CD4-positive, alpha-beta T cell treated with Interleukin-12 subunit alpha and Interleukin-12 subunit beta, for 1 hour (primary cell): ENCODE results near the gene PPM1G.
"Not testable (repeated sequence)": the region's sequence is repeated elsewhere in the genome, so short reads cannot be mapped to it uniquely, and the experiment has no call there.

Experiments
- DNase-seq: peaks from one replicate; pipeline ENCODE4 v3.0.0-alpha.2; 2020

Gene PPM1G

GRCh38 chr2:27372937-27373336 is 36.5 kb downstream of the PPM1G start:
- DNase-seq, result no peak

GRCh38 chr2:27370816-27371620 is 38.4 kb downstream of the PPM1G start:
- DNase-seq, result peak; percentile 44

GRCh38 chr2:27370026-27370815 is 39.2 kb downstream of the PPM1G start, which contains the start of the genes EIF2B4 and SNX17:
Gene EIF2B4 (minus strand): TSS chr2:27370338. CDS start chr2:27370314, 24 bp downstream.
Gene SNX17 (plus strand): TSS chr2:27370616. CDS start chr2:27370744, 128 bp downstream.
- DNase-seq, result peak; percentile 100

GRCh38 chr2:27369471-27370025 is 39.8 kb downstream of the PPM1G start:
- no peak for DNase-seq

GRCh38 chr2:27363933-27364332 is 45.5 kb downstream of the PPM1G start:
- DNase-seq, result no peak

- no peak for DNase-seq
These were observed 46.5 kb downstream of the PPM1G start for GRCh38 chr2:27362678-27363420.

- DNase-seq, result peak; percentile 93
These were observed 52.8 kb downstream of the PPM1G start, which contains the start of gene GTF3C2 for GRCh38 chr2:27356382-27357181. Gene GTF3C2 (minus strand): TSS chr2:27356764. CDS start chr2:27343554, 13,210 bp downstream.

- no peak for DNase-seq
These were observed 53.4 kb downstream of the PPM1G start for GRCh38 chr2:27356056-27356381.

- no peak for DNase-seq
These were observed 54.8 kb downstream of the PPM1G start for GRCh38 chr2:27354597-27354927.

GRCh38 chr2:27353762-27354596 is 55.4 kb downstream of the PPM1G start:
- DNase-seq, result no peak

- not testable (repeated sequence) for DNase-seq
These were observed 56.0 kb downstream of the PPM1G start for GRCh38 chr2:27353386-27353761.

GRCh38 chr2:27351802-27352598 is 57.4 kb downstream of the PPM1G start:
- peak; percentile 11 for DNase-seq

GRCh38 chr2:27350106-27350693 is 59.2 kb downstream of the PPM1G start:
- DNase-seq, result no peak

- no peak for DNase-seq
These were observed 61.8 kb downstream of the PPM1G start for GRCh38 chr2:27347641-27348040.

- no peak for DNase-seq
These were observed 73.2 kb downstream of the PPM1G start for GRCh38 chr2:27336173-27336572.

- no peak for DNase-seq
These were observed 74.1 kb downstream of the PPM1G start for GRCh38 chr2:27335311-27335710.
